ENCODE data around the gene DDIAS. TPM values are rescaled to one million over a fixed set of nuclear protein-coding genes. Genes with fewer than 3 reads are reported as not detected.
"Not testable (repeated sequence)": the region's sequence is repeated elsewhere in the genome, so short reads cannot be mapped to it uniquely, and the experiment has no call there.

Gene DDIAS
- total RNA-seq (2014; rRNA removed; shearing (Covaris generic)), result 30.1 and 34.5 TPM in 2 replicates

GRCh38 chr11:82901165-82901921 is at the start of gene DDIAS:
Gene DDIAS (plus strand): TSS chr11:82901736. CDS start chr11:82914739, 13,003 bp downstream.
- peak; percentile 99 for DNase-seq (ENCODE audit: low spot score)

GRCh38 chr11:82854242-82854641 is 47.3 kb upstream of the DDIAS start:
- DNase-seq (ENCODE audit: low spot score), result no peak

- DNase-seq (ENCODE audit: low spot score), result not testable (repeated sequence)
Measured at GRCh38 chr11:82854916-82855315, 46.6 kb upstream of the DDIAS start.

- no peak for DNase-seq (ENCODE audit: low spot score)
Measured at GRCh38 chr11:82855616-82856015, 45.9 kb upstream of the DDIAS start.

- no peak for DNase-seq (ENCODE audit: low spot score)
Measured at GRCh38 chr11:82857145-82857544, 44.4 kb upstream of the DDIAS start.

GRCh38 chr11:82858133-82858532 is 43.4 kb upstream of the DDIAS start:
- no peak for DNase-seq (ENCODE audit: low spot score)

- peak; percentile 85 for DNase-seq (ENCODE audit: low spot score)
Measured at GRCh38 chr11:82858556-82859091, 42.9 kb upstream of the DDIAS start.

GRCh38 chr11:82859750-82860149 is 41.8 kb upstream of the DDIAS start:
- DNase-seq (ENCODE audit: low spot score), result no peak

GRCh38 chr11:82862379-82862778 is 39.2 kb upstream of the DDIAS start:
- no peak for DNase-seq (ENCODE audit: low spot score)

- no peak for DNase-seq (ENCODE audit: low spot score)
Measured at GRCh38 chr11:82863209-82863608, 38.3 kb upstream of the DDIAS start.

- DNase-seq (ENCODE audit: low spot score), result peak; percentile 68
Measured at GRCh38 chr11:82864268-82864667, 37.3 kb upstream of the DDIAS start.

GRCh38 chr11:82865841-82866240 is 35.7 kb upstream of the DDIAS start:
- DNase-seq (ENCODE audit: low spot score), result no peak

GRCh38 chr11:82867495-82868082 is 33.9 kb upstream of the DDIAS start:
- peak; percentile 77 for DNase-seq (ENCODE audit: low spot score)

GRCh38 chr11:82869657-82870056 is 31.9 kb upstream of the DDIAS start:
- DNase-seq (ENCODE audit: low spot score), result no peak

GRCh38 chr11:82871646-82872045 is 29.9 kb upstream of the DDIAS start:
- DNase-seq (ENCODE audit: low spot score), result no peak

- DNase-seq (ENCODE audit: low spot score), result no peak
Measured at GRCh38 chr11:82872377-82873150, 29.0 kb upstream of the DDIAS start.

- DNase-seq (ENCODE audit: low spot score), result no peak
Measured at GRCh38 chr11:82873919-82874333, 27.6 kb upstream of the DDIAS start.

- DNase-seq (ENCODE audit: low spot score), result no peak
Measured at GRCh38 chr11:82874646-82875523, 26.7 kb upstream of the DDIAS start.

- DNase-seq (ENCODE audit: low spot score), result no peak
Measured at GRCh38 chr11:82883853-82884252, 17.7 kb upstream of the DDIAS start.

- peak; percentile 48 for DNase-seq (ENCODE audit: low spot score)
Measured at GRCh38 chr11:82889133-82890001, 12.2 kb upstream of the DDIAS start.
